Activated CD4-positive, alpha-beta T cell treated with anti-CD3 and anti-CD28 coated beads, Interleukin-2, Interleukin-4, amounts not matched to agents 100 ng/mL and 50 ng/mL, durations not matched to agents 16 hours and 8 hours (primary cell): Measurements from ENCODE around the gene SEPSECS.

Experiments used
- DNase-seq: peaks from one replicate; pipeline ENCODE4 v3.0.0-alpha.2; 2020; ENCODE audit warnings: low spot score

The SEPSECS gene

DNA sequence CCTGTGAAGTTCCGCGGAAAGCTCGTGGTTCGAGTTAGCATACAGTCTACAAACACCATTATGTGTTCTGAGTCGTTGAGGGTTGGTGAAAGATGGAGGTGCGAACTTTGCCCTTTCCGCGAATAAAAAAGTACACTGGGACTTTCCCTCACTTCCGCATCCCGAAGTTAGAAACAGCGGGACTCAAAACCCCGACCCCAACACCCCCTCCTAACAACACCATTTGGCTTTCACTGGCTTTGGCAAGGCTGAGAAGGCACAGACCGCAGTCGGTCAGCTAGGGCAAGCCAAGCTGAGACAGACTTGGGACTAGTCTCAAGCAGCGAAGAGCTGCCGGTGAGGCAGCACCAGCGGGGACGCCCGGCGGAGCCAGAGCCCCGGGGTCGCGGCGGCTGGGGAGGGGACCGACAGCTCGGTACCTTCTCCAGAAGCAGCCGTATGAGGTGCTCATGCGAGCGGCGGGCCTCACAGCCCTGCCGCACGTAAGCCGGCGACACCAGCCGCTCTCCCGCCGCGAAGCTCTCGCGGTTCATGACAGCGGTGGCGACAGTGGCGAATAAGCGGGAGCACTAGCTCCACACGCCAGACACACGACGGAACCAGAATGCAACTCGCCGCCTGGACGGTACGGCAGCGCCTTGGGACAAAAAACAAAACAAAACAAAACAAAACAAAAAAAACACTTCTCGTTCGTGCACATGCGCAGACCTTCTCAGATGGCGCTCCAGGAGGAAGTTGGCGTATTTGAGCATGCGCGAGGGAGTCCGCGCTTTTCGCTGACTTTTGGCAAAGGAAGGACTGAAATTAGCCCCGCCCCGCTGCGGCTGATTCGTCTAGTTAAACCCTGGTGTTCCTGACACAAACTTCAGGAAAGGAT lies at the start of gene SEPSECS:
TSS of gene SEPSECS (minus strand) at position 613 of the 877 bp plus-strand sequence. CDS start at position 533, 80 bp downstream.
- peak; percentile 96 for DNase-seq

- DNase-seq, result no peak
These were observed 49.5 kb upstream of the SEPSECS start for GRCh38 chr4:25209702-25210101.

- no peak for DNase-seq
These were observed 47.7 kb upstream of the SEPSECS start for GRCh38 chr4:25207997-25208396.

- no peak for DNase-seq
These were observed 38.5 kb upstream of the SEPSECS start for GRCh38 chr4:25198713-25199112.

DNA sequence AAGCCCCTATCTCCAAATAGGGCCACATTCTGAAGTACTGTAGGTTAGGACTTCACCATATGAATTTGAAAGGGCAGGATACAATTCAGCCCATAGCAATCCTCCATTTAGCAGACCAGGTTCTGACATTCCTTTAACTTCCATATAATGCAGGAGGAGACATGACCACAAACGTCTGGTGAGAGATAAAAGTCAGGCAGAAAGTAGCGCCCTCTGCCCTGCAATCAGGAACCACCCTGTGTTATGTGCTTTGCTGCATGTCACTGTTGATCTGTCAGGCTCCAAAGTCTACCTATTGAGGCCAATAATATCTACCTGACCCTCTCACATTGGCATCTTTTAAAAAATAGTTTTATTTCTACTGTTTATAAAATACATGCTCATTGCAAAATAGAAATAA lies 30.2 kb upstream of the SEPSECS start:
- no peak for DNase-seq

DNA sequence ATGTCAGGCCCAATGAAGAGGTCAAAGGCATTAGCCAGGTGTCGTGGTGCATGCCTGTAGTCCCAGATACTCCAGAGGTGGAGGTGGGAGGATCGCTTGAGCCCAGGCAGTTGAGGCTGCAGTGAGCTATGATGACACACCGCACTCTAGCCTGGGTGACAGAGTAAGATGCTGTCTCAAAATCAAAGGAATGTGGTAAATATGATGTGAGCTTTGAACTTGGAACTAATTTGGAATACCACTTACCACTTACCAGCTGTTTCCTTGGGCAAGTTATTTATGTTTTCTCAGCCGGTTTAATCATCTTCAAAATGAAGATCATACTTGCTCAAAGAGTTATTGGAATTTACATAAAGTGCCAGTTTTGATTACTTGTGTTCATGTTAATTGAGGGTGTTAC lies 23.8 kb upstream of the SEPSECS start:
- DNase-seq, result no peak

DNA sequence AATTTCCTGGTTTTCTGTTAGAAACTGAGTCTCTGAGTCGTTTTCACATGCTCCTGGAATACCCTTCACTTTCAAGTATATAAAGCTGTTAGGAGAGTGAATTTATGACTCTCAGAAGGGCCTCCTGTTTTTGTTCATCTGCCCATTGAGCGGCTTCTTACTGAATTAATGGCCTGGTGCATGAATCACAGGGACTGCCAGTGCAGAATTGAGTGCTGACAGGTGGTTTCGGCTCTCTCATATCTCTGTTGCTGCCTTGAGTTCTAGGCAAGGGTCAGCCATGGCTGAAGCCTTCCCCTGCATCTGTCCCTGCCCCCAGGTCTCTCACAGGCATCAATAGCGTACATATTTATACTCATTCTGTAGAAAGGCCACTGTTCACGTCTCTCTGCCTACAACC lies 22.7 kb upstream of the SEPSECS start:
- no peak for DNase-seq

GRCh38 chr4:25180524-25181131 lies 20.4 kb upstream of the SEPSECS start:
- DNase-seq, result peak; percentile 45

GRCh38 chr4:25178838-25179261 lies 18.6 kb upstream of the SEPSECS start:
- peak; percentile 11 for DNase-seq

DNA sequence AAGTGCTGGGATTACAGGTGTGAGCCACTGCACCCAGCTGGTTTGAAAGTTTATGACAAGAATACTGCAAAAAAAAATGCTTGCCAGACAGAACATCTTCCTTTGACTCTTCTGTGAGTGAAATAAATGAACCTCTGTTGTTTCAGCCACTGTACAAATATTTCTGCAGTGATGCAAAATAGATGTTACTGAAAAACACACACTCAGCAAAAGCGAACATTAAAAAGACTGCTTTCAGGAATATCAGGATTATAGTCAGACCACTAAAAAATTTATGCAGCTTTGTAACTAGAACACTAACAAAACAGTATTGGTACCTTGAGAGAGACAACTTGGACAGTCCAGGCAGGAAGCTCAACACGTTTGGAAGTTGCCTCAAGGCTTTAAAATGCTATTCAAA lies 16.9 kb upstream of the SEPSECS start:
- no peak for DNase-seq

DNA sequence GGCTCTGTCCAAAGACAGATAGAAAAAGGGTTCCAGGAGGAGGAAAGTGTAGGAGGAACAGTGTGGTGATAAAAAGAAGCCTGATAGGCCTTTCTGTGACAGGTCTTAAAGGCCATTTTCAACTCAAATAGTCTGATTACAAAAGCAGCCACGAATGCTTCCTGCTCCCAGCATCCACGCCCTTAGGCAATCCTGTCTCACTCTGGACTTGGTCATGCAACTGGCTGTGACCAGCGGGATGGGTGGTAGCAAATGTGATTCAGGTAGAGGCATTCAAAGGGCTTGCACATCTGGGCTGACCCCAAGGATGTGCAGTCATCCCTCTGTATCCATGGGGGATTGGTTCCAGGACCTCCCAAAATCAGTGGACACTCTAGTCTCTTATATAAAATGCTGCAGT lies 14.4 kb upstream of the SEPSECS start:
- DNase-seq, result no peak

DNA sequence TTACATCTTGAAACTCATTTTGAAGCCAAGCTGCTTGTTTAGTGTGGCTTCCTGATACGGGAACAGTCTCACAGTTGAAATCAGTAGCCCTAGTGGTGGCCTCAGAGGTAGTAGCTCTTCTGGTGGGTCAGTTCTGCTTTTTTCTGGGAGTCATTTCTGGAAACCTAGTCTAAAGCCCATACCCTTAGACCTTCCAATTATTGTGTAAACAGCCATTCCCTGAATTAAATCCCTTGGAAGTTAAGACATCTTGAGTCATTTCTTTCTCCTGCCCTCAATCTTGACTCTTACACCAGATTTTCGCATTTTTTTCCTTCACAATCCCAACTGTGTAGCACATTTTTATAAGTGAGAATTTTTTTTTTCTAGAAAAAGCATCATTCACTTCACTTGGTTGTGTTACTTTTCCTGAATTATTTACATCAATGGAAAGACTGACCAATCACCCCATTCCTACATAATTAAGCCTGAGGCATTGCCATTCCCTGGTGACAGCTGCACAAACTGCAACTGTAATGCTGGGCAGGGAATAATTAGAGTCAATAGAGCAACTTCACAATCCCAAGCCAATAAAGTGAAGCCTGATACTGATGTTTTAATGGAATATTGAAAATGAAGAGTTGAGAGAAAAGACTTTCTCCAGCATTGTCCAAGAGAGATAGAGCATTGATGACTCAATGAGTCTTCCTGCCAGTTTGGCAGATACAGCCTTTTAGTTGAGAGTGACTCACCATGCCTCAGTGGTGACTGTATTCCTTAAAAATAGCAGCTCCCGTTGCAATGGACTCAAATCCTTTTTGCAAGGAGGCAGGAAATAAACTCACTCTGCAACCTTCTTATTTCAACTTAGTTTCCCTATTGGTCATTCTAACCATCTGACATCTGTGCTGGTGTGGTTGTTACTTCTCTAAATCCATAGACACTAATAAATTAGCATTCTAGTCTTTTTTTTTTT lies 13.0 kb upstream of the SEPSECS start:
- DNase-seq, result peak; percentile 12

- DNase-seq, result no peak
These were observed 11.1 kb upstream of the SEPSECS start for GRCh38 chr4:25171201-25171865.

- no peak for DNase-seq
These were observed 9.2 kb upstream of the SEPSECS start for GRCh38 chr4:25169446-25169845.

GRCh38 chr4:25165916-25166315 lies 5.7 kb upstream of the SEPSECS start:
- DNase-seq, result no peak

- no peak for DNase-seq
These were observed 2.9 kb upstream of the SEPSECS start for GRCh38 chr4:25163196-25163595.

DNA sequence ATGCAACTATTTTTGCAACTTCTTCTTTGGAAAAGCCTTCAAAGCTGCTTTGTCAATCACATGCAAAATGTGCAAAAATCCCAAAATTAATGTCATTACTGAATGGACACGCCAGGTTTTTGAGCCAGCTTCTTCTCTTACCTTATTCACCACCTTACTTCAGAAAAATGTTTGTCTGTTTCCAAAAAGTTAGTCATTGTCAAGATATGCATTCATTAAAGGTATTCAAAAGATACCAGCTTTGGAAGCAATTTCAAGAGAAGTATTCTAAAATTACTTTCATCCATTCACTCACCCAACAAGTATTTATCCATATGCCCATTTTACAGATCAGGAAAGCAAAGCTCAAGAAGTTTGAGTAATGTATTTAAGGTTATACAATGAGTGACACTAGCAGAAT lies 2.3 kb upstream of the SEPSECS start:
- DNase-seq, result no peak

GRCh38 chr4:25161593-25161950 lies 1.3 kb upstream of the SEPSECS start:
- DNase-seq, result no peak

- DNase-seq, result no peak
These were observed 704 bp upstream of the SEPSECS start for GRCh38 chr4:25160714-25161592.

DNA sequence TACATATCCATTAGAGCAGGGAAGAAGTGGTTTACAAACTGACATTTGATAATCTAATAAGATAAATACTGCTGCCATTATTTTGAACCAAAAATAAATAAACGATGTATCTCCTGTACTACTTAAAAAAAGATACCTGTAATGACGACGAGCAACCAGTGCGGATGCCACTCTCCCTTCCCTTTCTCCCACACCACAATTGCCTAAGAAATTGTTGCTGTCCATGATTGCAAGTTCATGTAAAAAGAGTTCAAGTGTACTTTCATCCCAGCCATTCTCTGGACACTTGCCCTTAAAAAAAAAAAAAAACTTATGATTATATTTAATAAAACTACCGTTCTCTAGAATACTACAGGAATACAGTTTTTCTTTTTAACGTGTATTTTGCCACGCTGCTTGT lies 1.4 kb downstream of the SEPSECS start:
- DNase-seq, result no peak

- no peak for DNase-seq
These were observed 3.2 kb downstream of the SEPSECS start for GRCh38 chr4:25157081-25157480.
